GM21723 (cell line): Measurements from ENCODE around the gene ACTL7A.
"Not testable (repeated sequence)": the region's sequence is repeated elsewhere in the genome, so short reads cannot be mapped to it uniquely, and the experiment has no call there.

ENCODE experiments used
- ATAC-seq: cut with Tn5 transposase; IDR thresholded peaks from one replicate; pipeline ENCODE4 v1.9.1; 2021; ENCODE audit warnings: mild to moderate bottlenecking, moderate library complexity; ENCODE audit not compliant: unreplicated experiment

Gene ACTL7A, protein sequence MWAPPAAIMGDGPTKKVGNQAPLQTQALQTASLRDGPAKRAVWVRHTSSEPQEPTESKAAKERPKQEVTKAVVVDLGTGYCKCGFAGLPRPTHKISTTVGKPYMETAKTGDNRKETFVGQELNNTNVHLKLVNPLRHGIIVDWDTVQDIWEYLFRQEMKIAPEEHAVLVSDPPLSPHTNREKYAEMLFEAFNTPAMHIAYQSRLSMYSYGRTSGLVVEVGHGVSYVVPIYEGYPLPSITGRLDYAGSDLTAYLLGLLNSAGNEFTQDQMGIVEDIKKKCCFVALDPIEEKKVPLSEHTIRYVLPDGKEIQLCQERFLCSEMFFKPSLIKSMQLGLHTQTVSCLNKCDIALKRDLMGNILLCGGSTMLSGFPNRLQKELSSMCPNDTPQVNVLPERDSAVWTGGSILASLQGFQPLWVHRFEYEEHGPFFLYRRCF

GRCh38 chr9:108861997-108862396 lies at the start of gene ACTL7A:
ACTL7A (plus strand) TSS chr9:108862266; CDS start chr9:108862323, 57 bp downstream.
- no peak for ATAC-seq

GRCh38 chr9:108812396-108813025 lies 49.6 kb upstream of the ACTL7A start:
- ATAC-seq: no peak

- no peak for ATAC-seq
These were observed 48.0 kb upstream of the ACTL7A start for GRCh38 chr9:108813951-108814601.

GRCh38 chr9:108815156-108815555 lies 46.9 kb upstream of the ACTL7A start:
- ATAC-seq: no peak

DNA sequence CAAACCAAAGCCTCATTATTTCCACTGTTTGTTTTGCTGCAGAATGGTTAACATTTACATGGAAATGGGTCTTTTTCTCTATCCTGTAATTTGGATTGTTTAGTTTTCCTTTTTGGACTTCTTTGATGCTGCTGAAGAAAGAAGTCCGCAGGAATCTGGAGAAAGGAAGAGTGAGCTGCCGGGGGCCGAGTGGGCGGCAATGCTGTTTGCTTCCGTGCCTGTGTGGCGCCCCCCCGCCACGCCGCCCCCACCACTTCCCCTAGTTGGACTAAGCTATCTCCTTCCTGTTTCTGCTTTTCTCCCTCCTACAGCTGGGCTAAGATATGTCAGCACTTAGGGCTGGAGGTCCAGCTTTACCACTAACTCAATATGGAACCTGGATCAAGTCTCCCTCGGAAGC lies 46.0 kb upstream of the ACTL7A start:
- no peak for ATAC-seq

DNA sequence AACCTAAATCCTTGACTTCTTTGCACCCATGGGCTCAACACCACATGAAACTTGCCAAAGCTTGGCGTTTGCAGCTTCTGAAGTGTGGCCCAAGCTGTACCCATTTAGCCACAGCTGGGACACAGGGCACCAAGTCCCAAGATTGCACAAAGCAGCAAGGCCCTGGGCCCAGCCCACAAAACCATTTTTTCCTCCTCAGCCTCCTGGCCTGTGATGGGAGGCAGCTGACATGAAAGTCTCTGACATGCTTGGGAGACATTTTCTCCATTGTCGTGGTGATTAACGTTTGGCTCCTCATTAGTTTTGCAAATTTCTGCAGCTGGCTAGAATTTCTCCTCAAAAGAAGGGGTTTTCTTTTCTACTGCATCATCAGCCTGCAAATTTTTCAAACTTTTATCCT lies 38.2 kb upstream of the ACTL7A start:
- no peak for ATAC-seq

DNA sequence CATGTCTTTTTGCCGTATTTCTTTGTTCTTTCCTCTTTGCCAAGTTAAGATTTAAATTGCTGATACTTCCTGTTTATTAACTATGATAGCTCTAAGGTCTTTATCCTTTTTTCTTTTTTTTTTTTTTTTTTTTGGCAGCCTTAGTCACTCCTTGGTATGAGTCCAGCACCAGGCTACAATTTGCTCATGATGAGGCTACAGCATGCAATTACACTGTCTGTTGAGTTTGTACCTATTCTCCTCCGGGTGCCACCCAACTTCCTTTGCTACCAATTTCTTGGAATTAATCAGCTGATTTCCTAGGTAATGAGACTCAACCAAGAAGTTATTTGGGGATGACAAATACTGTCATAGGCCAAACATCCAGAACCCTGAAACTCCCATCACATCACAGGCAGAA lies 31.8 kb upstream of the ACTL7A start:
- ATAC-seq: no peak

- no peak for ATAC-seq
These were observed 30.4 kb upstream of the ACTL7A start for GRCh38 chr9:108831496-108832178.

- ATAC-seq: no peak
These were observed 29.9 kb upstream of the ACTL7A start for GRCh38 chr9:108832179-108832500.

DNA sequence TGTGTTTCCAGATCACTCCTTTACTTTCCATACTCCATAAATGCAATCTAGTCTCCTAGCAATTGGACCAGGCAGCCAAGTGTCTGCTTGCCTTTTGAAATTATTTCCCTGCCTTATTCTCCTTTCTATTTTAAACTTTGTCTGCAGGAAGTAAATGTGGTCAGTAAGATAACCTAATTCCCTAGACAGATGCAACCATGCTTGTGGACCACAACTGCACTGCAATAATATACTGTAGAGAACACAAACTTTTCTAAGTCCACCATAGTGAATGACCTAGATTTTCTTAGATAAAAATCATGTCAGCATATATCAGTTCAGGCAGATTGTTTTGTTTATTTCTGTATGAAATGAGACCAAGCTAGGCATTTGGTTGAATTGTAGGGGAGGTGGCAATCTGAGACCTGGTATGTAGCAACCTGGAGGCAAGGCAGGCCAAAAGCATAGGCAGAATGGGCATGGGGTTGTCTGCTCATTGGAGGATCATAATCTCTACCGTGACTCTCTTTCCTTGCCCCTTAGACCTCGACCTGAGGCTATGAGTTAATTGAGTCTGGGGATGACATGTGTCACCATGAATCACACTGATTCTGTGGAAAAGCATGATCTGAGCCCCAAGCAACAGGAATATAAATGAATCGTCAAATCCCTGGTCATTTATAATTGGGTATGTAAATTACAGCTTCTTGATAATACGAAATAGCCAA lies 27.0 kb upstream of the ACTL7A start:
- no peak for ATAC-seq

DNA sequence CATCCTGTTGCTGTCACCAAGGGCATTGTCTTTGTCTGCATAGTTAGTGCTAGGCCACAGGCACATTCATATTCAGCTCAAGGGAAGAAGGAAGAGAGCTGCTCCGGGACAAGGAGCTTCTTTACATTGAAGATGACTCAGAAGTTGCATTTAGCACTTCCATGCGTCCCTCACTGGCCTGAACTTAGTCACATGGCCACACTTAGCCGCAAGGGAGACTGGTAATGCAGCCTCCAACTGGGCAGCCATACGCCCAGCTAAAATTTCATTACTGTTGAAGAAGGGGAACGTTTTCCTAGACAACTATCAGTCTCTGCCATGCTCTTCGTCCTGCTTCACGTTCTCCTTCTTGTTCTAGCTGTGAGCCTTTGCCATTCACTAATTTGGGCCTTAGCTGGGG lies 26.2 kb upstream of the ACTL7A start:
- no peak for ATAC-seq

DNA sequence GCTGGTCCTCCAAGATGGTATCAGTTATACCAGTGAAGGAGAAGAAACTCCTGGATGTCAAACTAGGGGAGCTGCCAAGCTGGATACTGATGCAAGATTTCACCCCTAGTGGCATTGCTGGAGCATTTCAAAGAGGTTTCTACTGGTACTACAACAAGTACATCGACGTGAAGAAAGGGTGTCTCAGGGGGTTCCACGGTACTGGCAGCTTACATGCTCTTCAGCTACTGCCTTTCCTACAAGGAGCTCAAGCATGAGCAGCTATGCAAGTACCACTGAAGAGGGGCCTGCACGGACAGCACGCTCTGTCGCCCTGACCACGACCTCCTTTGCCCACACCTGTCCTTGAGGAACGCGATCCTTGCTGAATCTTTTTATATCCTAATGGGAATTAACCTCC lies 25.7 kb upstream of the ACTL7A start:
- no peak for ATAC-seq

GRCh38 chr9:108836781-108837180 lies 25.3 kb upstream of the ACTL7A start:
- ATAC-seq: no peak

DNA sequence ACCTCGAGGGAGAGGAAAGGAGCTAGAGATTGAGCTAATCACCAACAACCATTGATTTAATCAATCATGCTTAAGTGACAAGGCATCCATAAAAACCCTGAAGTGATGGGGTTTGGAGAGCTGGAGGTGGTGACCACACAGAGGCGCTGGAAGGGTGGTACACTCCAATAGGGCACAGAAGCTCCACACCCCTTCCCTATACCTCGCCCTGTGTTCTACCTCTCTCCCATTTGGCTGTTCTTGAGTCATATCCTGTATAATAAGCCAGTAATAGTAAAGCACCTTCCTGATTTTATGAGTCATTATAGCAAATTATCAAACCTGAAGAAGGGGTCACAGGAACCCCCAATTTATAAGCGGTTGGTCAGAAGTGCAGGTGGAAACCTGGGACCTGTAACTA lies 24.5 kb upstream of the ACTL7A start:
- no peak for ATAC-seq

DNA sequence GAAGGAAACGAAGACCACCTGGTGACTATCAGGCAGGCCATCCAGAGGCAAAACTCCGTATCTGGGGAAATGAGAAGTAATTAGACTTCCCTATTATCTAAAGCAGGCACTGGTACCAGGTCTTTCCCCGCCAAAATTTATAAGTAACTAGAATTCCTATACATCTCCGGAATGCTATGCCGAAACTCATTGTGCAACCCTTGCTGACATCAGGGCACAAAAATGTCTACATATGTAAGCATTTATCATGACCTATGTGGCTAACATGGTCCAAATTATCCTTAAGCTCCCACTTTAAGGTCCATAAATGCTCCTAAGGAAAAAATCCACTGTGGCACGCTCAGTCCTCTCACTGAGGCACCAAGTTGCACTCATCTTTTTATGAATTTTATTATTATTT lies 24.0 kb upstream of the ACTL7A start:
- ATAC-seq: no peak

GRCh38 chr9:108839561-108839960 lies 22.5 kb upstream of the ACTL7A start:
- not testable (repeated sequence) for ATAC-seq

- no peak for ATAC-seq
These were observed 19.3 kb upstream of the ACTL7A start for GRCh38 chr9:108842610-108843295.

- no peak for ATAC-seq
These were observed 17.7 kb upstream of the ACTL7A start for GRCh38 chr9:108844391-108844790.

DNA sequence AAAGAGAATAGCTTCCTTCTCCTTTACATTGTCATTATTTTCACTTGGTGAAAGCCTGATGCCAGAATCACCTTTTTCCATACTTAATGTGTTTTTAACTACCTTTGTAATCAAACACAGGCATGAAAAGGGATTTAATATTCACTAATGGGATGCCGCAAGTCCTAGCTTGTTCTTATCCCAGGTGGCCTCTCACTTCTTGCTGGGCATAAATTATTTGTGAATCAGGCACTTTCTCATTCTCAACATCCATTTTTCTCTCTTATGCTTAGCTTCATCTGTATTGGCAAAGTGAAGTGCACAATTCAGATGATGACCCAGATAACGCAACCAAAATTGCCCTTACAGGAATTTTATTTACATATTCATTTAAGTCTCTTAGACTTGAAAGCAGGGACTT lies 17.2 kb upstream of the ACTL7A start:
- ATAC-seq: no peak

GRCh38 chr9:108845507-108845906 lies 16.6 kb upstream of the ACTL7A start:
- no peak for ATAC-seq
